Vagina (tissue), 2 donors: ENCODE results near the gene ZEB2. TPM values are rescaled to one million over a fixed set of nuclear protein-coding genes. Genes with fewer than 3 reads are reported as not detected.

Experiments used
- DNase-seq, 2 donors: peaks; one replicate each; pipeline ENCODE4 v3.0.0-alpha.2; 2017; ENCODE audit errors: extremely low spot score in 2 of 2
- H3K27ac ChIP-seq: fragments of 200-600 bp; sonication (generic); one replicate; pipeline ENCODE4 v1.5.1; 2019
- H3K27me3 ChIP-seq: fragments of 200-600 bp; sonication (generic); one replicate; pipeline ENCODE4 v1.5.1; 2019
- H3K36me3 ChIP-seq, 2 donors: fragments of 200-600 bp; sonication (generic); one replicate each; pipeline ENCODE4 v1.5.1; 2017 to 2019
- H3K4me1 ChIP-seq: fragments of 200-600 bp; sonication (generic); one replicate; pipeline ENCODE4 v1.5.1; 2019
- H3K4me3 ChIP-seq, 2 donors: fragments of 200-600 bp; sonication (generic); 1 replicate in 1 of 2; 2 replicates in 1 of 2; pipeline ENCODE4 v1.5.1; 2016 to 2019
- H3K9me3 ChIP-seq: fragments of 200-600 bp; sonication (generic); one replicate; pipeline ENCODE4 v1.5.1; 2019
- CTCF ChIP-seq, 3 experiments: fragments of 450-650 bp in 2 of 3; fragments of 200-600 bp in 1 of 3; sonication (generic) in 1 of 3; IDR thresholded peaks; one replicate each; pipeline ENCODE4 v1.5.1; 2017 to 2019; ENCODE audit warnings: antibody characterized with exemption in 3 of 3, mild to moderate bottlenecking in 2 of 3, moderate library complexity in 2 of 3
- POLR2A ChIP-seq, 2 donors: fragments of 450-650 bp; IDR thresholded peaks; one replicate each; pipeline ENCODE4 v1.6.1; 2017; ENCODE audit warnings: antibody characterized with exemption in 2 of 2, mild to moderate bottlenecking in 2 of 2, moderate library complexity in 2 of 2
- POLR2AphosphoS5 ChIP-seq, 2 donors: sonication (generic); formaldehyde crosslinking; IDR thresholded peaks; one replicate each; pipeline ENCODE4 v1.9.0; 2017; ENCODE audit warnings: antibody characterized with exemption in 2 of 2, mild to moderate bottlenecking in 2 of 2, low read depth in 1 of 2; ENCODE audit not compliant: insufficient read depth in 1 of 2
- intact Hi-C: fragments of 100-400 bp; cut with DNase I; formaldehyde crosslinking; loops from one replicate; pipeline ENCODE4 v1.15.1; 2023
- total RNA-seq: library from RNA; depleted of rRNA; stranded (reverse); fragments of >200 nt; gene quantifications from one replicate; pipeline ENCODE4 v1.2.3, GENCODE V29; 2016

The ZEB2 gene
- total RNA-seq, 1 donor from 2014 or later = 63.6 TPM

- DNase-seq = no peak
- H3K4me1 ChIP-seq = peaks cover 17% of the 10 kb centered on the region
- intact Hi-C loops = no loop called here
- no peaks in the 10 kb centered on the region for H3K9me3 ChIP-seq
- H3K27me3 ChIP-seq = no peaks in the 10 kb centered on the region
- TF ChIP-seq POLR2A (IDR thresholded peaks at IDR 0.05) = no peak
- no peak for TF ChIP-seq POLR2AphosphoS5 (IDR thresholded peaks at IDR 0.05; ENCODE audit: insufficient read depth in 1 of 2, low read depth in 1 of 2)
- TF ChIP-seq CTCF (IDR thresholded peaks at IDR 0.05) = no peak
- no peaks in the 10 kb centered on the region for H3K36me3 ChIP-seq
- H3K27ac ChIP-seq = no peak overlapping the region
- no peak overlapping the region for H3K4me3 ChIP-seq
These were observed 108.4 kb downstream of the ZEB2 start for GRCh38 chr2:144411473-144411872.

- TF ChIP-seq POLR2A (IDR thresholded peaks at IDR 0.05) = no peak
- no peak for TF ChIP-seq POLR2AphosphoS5 (IDR thresholded peaks at IDR 0.05; ENCODE audit: insufficient read depth in 1 of 2, low read depth in 1 of 2)
- no peak for TF ChIP-seq CTCF (IDR thresholded peaks at IDR 0.05)
- Histone ChIP-seq H3K4me1 (peaks cover 22% of the 10 kb centered on the region), H3K9me3 (no peaks in the 10 kb centered on the region), H3K36me3 (no peaks in the 10 kb centered on the region), H3K4me3 (no peak overlapping the region), H3K27me3 (no peaks in the 10 kb centered on the region), H3K27ac (no peak overlapping the region)
- no peak for DNase-seq
- intact Hi-C loops = no loop called here
These were observed 110.7 kb downstream of the ZEB2 start for GRCh38 chr2:144409241-144409640.

GRCh38 chr2:144407262-144407661, 112.7 kb downstream of the ZEB2 start:
- DNase-seq = no peak
- TF ChIP-seq POLR2A (IDR thresholded peaks at IDR 0.05) = no peak
- no peak for TF ChIP-seq CTCF (IDR thresholded peaks at IDR 0.05)
- TF ChIP-seq POLR2AphosphoS5 (IDR thresholded peaks at IDR 0.05; ENCODE audit: insufficient read depth in 1 of 2, low read depth in 1 of 2) = no peak
- H3K27me3 ChIP-seq = no peaks in the 10 kb centered on the region
- intact Hi-C loops = no loop called here
- H3K4me1 ChIP-seq = peaks cover 11% of the 10 kb centered on the region
- no peaks in the 10 kb centered on the region for H3K9me3 ChIP-seq
- no peak overlapping the region for H3K4me3 ChIP-seq
- no peak overlapping the region for H3K27ac ChIP-seq
- no peaks in the 10 kb centered on the region for H3K36me3 ChIP-seq

- no peaks in the 10 kb centered on the region for H3K36me3 ChIP-seq
- H3K4me3 ChIP-seq = no peak overlapping the region
- H3K4me1 ChIP-seq = peaks cover 11% of the 10 kb centered on the region
- H3K9me3 ChIP-seq = no peaks in the 10 kb centered on the region
- TF ChIP-seq CTCF (IDR thresholded peaks at IDR 0.05) = no peak
- TF ChIP-seq POLR2AphosphoS5 (IDR thresholded peaks at IDR 0.05; ENCODE audit: insufficient read depth in 1 of 2, low read depth in 1 of 2) = no peak
- TF ChIP-seq POLR2A (IDR thresholded peaks at IDR 0.05) = no peak
- H3K27me3 ChIP-seq = no peaks in the 10 kb centered on the region
- no peak for DNase-seq
- intact Hi-C loops = no loop called here
- no peak overlapping the region for H3K27ac ChIP-seq
These were observed 113.7 kb downstream of the ZEB2 start for GRCh38 chr2:144405982-144406788.

- Histone ChIP-seq H3K4me3 (no peak overlapping the region), H3K4me1 (peaks cover 11% of the 10 kb centered on the region), H3K27ac (no peak overlapping the region), H3K36me3 (no peaks in the 10 kb centered on the region), H3K9me3 (no peaks in the 10 kb centered on the region), H3K27me3 (no peaks in the 10 kb centered on the region)
- TF ChIP-seq CTCF (IDR thresholded peaks at IDR 0.05) (no peak), POLR2AphosphoS5 (IDR thresholded peaks at IDR 0.05; ENCODE audit: insufficient read depth in 1 of 2, low read depth in 1 of 2) (no peak), POLR2A (IDR thresholded peaks at IDR 0.05) (no peak)
- intact Hi-C loops = no loop called here
- no peak for DNase-seq
These were observed 114.6 kb downstream of the ZEB2 start for GRCh38 chr2:144405321-144405720.
